ENCODE measurements around the gene MAGI3.

The MAGI3 gene

DNA sequence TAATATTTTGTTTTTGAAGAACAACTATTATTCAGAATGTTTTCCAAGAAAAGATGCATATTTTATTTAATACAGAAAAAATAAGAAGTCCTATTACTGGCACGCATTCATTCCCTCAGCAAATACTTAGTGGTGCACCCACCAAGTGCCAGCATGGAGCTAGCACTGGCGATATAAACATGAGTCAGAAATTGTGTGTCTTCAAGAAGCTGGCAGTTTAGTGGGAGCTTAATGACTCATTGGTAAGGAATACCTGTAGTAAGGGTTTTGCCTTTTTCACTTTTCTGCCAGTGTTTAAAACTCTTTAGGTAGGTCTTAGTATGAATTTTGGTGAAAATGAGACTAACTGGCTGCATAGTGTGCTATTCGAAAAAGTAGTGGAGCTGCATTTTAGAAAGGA, 6.3 kb downstream of the MAGI3 start:
- TF ChIP-seq FOXP2 (optimal IDR thresholded peaks at IDR 0.05; ENCODE audit: borderline replicate concordance, extremely low read depth, extremely low read length, insufficient read depth): no peak

DNA sequence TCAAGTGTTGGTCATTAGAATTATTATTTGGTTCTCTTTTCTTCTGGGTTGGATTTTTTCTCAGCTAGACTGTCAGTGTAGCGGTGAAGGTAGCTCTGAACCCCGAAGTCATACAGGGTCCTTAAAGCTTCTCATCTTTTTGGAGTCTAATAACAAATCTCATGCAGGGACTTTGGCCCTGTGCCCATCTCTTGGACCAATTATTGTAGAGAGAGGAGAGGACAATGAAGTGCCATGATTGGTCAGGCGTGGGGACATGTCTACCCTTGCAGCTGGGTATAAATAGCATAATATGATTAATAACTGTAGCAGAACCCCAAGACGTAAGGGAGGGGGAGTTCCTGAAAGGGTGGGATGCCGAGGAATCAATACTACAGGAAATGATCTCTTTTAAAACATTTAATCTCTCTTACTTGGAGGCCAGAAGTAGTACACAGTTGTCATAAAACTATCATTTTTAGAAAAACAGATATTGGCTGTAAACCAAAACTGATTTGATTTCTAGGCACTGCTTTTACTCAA, 8.8 kb downstream of the MAGI3 start:
- TF ChIP-seq FOXP2 (optimal IDR thresholded peaks at IDR 0.05; ENCODE audit: borderline replicate concordance, extremely low read depth, extremely low read length, insufficient read depth): no peak
- no peak for TF ChIP-seq TAF1 (IDR thresholded peaks at IDR 0.05; ENCODE audit: borderline replicate concordance, insufficient read depth, low read length)
- TF ChIP-seq, protein P1, sequence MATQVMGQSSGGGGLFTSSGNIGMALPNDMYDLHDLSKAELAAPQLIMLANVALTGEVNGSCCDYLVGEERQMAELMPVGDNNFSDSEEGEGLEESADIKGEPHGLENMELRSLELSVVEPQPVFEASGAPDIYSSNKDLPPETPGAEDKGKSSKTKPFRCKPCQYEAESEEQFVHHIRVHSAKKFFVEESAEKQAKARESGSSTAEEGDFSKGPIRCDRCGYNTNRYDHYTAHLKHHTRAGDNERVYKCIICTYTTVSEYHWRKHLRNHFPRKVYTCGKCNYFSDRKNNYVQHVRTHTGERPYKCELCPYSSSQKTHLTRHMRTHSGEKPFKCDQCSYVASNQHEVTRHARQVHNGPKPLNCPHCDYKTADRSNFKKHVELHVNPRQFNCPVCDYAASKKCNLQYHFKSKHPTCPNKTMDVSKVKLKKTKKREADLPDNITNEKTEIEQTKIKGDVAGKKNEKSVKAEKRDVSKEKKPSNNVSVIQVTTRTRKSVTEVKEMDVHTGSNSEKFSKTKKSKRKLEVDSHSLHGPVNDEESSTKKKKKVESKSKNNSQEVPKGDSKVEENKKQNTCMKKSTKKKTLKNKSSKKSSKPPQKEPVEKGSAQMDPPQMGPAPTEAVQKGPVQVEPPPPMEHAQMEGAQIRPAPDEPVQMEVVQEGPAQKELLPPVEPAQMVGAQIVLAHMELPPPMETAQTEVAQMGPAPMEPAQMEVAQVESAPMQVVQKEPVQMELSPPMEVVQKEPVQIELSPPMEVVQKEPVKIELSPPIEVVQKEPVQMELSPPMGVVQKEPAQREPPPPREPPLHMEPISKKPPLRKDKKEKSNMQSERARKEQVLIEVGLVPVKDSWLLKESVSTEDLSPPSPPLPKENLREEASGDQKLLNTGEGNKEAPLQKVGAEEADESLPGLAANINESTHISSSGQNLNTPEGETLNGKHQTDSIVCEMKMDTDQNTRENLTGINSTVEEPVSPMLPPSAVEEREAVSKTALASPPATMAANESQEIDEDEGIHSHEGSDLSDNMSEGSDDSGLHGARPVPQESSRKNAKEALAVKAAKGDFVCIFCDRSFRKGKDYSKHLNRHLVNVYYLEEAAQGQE (IDR thresholded peaks at IDR 0.05; ENCODE audit: insufficient read depth in 1 of 2, low read depth in 2 of 2, low read length in 2 of 2): no peak
- no peak for TF ChIP-seq POLR2AphosphoS5 (IDR thresholded peaks at IDR 0.05; ENCODE audit: low read depth, low read length)
- TF ChIP-seq SIN3A (IDR thresholded peaks at IDR 0.05; ENCODE audit: borderline replicate concordance, insufficient read depth, low read length): no peak

DNA sequence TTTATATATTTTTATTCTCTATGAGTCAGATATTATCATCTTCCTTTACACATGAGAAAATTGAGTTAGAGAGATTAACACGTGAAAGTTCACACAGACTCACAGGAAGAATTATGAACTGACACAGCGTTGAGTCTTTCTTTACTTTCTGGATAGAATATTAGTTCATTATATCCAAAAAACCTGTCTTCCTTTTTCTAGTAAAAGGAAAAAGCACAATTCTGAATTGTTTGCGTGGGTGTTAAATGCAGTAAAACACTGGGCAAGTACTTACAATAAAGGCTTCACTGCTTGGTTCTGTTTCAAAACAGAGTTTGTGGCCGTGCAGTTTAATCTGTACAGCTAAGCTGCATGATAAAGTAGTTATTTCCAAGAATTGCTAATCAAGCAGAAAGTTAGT, 10.8 kb downstream of the MAGI3 start:
- TF ChIP-seq TAF1 (IDR thresholded peaks at IDR 0.05; ENCODE audit: borderline replicate concordance, insufficient read depth, low read length) (no peak), SIN3A (IDR thresholded peaks at IDR 0.05; ENCODE audit: borderline replicate concordance, insufficient read depth, low read length) (no peak), POLR2AphosphoS5 (IDR thresholded peaks at IDR 0.05; ENCODE audit: low read depth, low read length) (no peak), FOXP2 (optimal IDR thresholded peaks at IDR 0.05; ENCODE audit: borderline replicate concordance, extremely low read depth, extremely low read length, insufficient read depth) (no peak)
- TF ChIP-seq, protein P1 (IDR thresholded peaks at IDR 0.05; ENCODE audit: insufficient read depth in 1 of 2, low read depth in 2 of 2, low read length in 2 of 2): no peak

DNA sequence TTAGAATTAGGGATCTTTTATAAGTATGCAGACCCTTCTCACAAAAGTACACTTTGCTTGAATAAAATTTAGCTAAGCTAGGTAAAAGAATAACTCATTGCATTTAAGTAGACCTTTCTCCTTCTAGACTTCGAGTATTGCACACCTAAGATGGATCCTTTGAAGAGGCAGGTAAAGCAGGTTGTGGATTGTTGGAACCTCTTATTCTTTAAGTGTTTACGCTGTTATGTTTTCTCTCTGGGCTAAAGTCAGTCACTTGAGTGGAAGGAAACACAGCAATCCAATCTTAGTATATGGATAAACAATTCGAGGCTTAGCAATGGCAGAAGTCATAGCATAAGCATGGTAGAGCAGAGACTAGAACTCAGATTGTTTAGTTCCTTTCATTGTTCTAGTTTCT, 11.4 kb downstream of the MAGI3 start:
- TF ChIP-seq SIN3A (IDR thresholded peaks at IDR 0.05; ENCODE audit: borderline replicate concordance, insufficient read depth, low read length) (no peak), POLR2AphosphoS5 (IDR thresholded peaks at IDR 0.05; ENCODE audit: low read depth, low read length) (no peak), TAF1 (IDR thresholded peaks at IDR 0.05; ENCODE audit: borderline replicate concordance, insufficient read depth, low read length) (no peak), FOXP2 (optimal IDR thresholded peaks at IDR 0.05; ENCODE audit: borderline replicate concordance, extremely low read depth, extremely low read length, insufficient read depth) (no peak)
- TF ChIP-seq, protein P1 (IDR thresholded peaks at IDR 0.05; ENCODE audit: insufficient read depth in 1 of 2, low read depth in 2 of 2, low read length in 2 of 2): no peak

DNA sequence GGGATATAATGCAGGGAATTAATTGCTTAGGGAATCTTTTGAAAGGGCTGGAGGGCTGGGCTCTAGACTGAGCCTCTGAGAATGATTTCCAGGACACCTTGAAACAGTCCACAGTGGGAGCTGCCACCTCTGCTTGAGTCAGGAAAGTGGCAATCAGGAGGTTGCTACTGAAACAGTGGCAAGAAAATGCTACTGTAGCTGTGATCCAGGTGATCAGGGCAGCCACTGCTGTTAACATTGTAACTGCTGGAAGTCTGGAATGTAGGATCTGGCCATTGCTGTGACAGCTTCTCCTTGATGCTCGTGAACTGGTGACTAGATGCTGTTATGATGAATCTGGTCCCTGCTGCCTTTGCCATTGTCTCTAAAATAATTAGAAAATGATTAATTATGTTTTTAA, 12.8 kb downstream of the MAGI3 start:
- no peak for TF ChIP-seq POLR2AphosphoS5 (IDR thresholded peaks at IDR 0.05; ENCODE audit: low read depth, low read length)
- TF ChIP-seq SIN3A (IDR thresholded peaks at IDR 0.05; ENCODE audit: borderline replicate concordance, insufficient read depth, low read length): no peak
- no peak for TF ChIP-seq FOXP2 (optimal IDR thresholded peaks at IDR 0.05; ENCODE audit: borderline replicate concordance, extremely low read depth, extremely low read length, insufficient read depth)
- TF ChIP-seq, protein P1 (IDR thresholded peaks at IDR 0.05; ENCODE audit: insufficient read depth in 1 of 2, low read depth in 2 of 2, low read length in 2 of 2): no peak
- TF ChIP-seq TAF1 (IDR thresholded peaks at IDR 0.05; ENCODE audit: borderline replicate concordance, insufficient read depth, low read length): no peak

All from PFSK-1 (cell line).